GM10847 (cell line): ENCODE data around the gene CNTF.

ENCODE experiments used
- POLR2A ChIP-seq: IDR thresholded peaks from 2 replicates; pipeline ENCODE4 v1.6.1; 2011; ENCODE audit not compliant: insufficient read length; ENCODE audit errors: extremely low read depth

Gene CNTF

GRCh38 chr11:58632510-58632909, 10.0 kb downstream of the CNTF start:
- TF ChIP-seq POLR2A, result no peak

GRCh38 chr11:58636587-58636986, 14.1 kb downstream of the CNTF start:
- no peak for TF ChIP-seq POLR2A

- no peak for TF ChIP-seq POLR2A
Measured at GRCh38 chr11:58637371-58637770, 14.9 kb downstream of the CNTF start.

GRCh38 chr11:58639103-58639502, 16.6 kb downstream of the CNTF start:
- no peak for TF ChIP-seq POLR2A

- no peak for TF ChIP-seq POLR2A
Measured at GRCh38 chr11:58639669-58640068, 17.2 kb downstream of the CNTF start.

GRCh38 chr11:58640386-58641023, 18.0 kb downstream of the CNTF start:
- TF ChIP-seq POLR2A, result no peak

GRCh38 chr11:58641341-58641740, 18.9 kb downstream of the CNTF start:
- TF ChIP-seq POLR2A, result no peak

- no peak for TF ChIP-seq POLR2A
Measured at GRCh38 chr11:58641803-58642581, 19.5 kb downstream of the CNTF start.

GRCh38 chr11:58645854-58646253, 23.4 kb downstream of the CNTF start:
- TF ChIP-seq POLR2A, result no peak

GRCh38 chr11:58647141-58647699, 24.8 kb downstream of the CNTF start:
- TF ChIP-seq POLR2A, result no peak

GRCh38 chr11:58647866-58648265, 25.4 kb downstream of the CNTF start:
- TF ChIP-seq POLR2A, result no peak

- TF ChIP-seq POLR2A, result no peak
Measured at GRCh38 chr11:58649623-58650022, 27.2 kb downstream of the CNTF start.

- TF ChIP-seq POLR2A, result no peak
Measured at GRCh38 chr11:58650496-58650895, 28.0 kb downstream of the CNTF start.

GRCh38 chr11:58652726-58653280, 30.3 kb downstream of the CNTF start:
- no peak for TF ChIP-seq POLR2A

- TF ChIP-seq POLR2A, result no peak
Measured at GRCh38 chr11:58654079-58654907, 31.8 kb downstream of the CNTF start.
